Endothelial cell of umbilical vein (primary cell): ENCODE data around the gene ADSL.

Experiments used
- EZH2 ChIP-seq: IDR thresholded peaks from 2 replicates; pipeline ENCODE4 v1.6.1; 2012; ENCODE audit warnings: borderline replicate concordance, low read depth, mild to moderate bottlenecking, moderate library complexity, low read length, inconsistent platforms; ENCODE audit not compliant: severe bottlenecking
- GATA2 ChIP-seq: IDR thresholded peaks from 2 replicates; pipeline ENCODE4 v1.7.0; 2011; ENCODE audit warnings: low read depth, mild to moderate bottlenecking, moderate library complexity, mixed read lengths, low read length; ENCODE audit not compliant: insufficient read length, insufficient read depth
- JUN ChIP-seq: IDR thresholded peaks from 2 replicates; pipeline ENCODE4 v1.6.1; 2011; ENCODE audit warnings: borderline replicate concordance, low read depth; ENCODE audit not compliant: insufficient read length, insufficient read depth
- POLR2A ChIP-seq: IDR thresholded peaks from 2 replicates; pipeline ENCODE4 v1.6.1; 2012; ENCODE audit warnings: low read depth, mild to moderate bottlenecking, control low read depth, low read length
- POLR2AphosphoS5 ChIP-seq: IDR thresholded peaks from 2 replicates; pipeline ENCODE4 v1.6.1; 2012; ENCODE audit warnings: low read depth, mild to moderate bottlenecking, control low read depth, low read length, moderate library complexity; ENCODE audit not compliant: insufficient read depth
- TF ChIP-seq, protein P1 (sequence below), 2 donors: IDR thresholded peaks; 1 replicate in 1 of 2; 2 replicates in 1 of 2; pipeline ENCODE4 v1.5.1; 2011; ENCODE audit warnings: low read length in 2 of 2, mild to moderate bottlenecking in 2 of 2, moderate library complexity in 2 of 2, control low read depth in 1 of 2, inconsistent platforms in 1 of 2, low read depth in 1 of 2; ENCODE audit not compliant: insufficient read depth in 1 of 2; ENCODE audit errors: extremely low read depth in 1 of 2

- TF ChIP-seq POLR2A (no peak), EZH2 (no peak), JUN (no peak), GATA2 (no peak), POLR2AphosphoS5 (no peak)
- TF ChIP-seq, protein P1, sequence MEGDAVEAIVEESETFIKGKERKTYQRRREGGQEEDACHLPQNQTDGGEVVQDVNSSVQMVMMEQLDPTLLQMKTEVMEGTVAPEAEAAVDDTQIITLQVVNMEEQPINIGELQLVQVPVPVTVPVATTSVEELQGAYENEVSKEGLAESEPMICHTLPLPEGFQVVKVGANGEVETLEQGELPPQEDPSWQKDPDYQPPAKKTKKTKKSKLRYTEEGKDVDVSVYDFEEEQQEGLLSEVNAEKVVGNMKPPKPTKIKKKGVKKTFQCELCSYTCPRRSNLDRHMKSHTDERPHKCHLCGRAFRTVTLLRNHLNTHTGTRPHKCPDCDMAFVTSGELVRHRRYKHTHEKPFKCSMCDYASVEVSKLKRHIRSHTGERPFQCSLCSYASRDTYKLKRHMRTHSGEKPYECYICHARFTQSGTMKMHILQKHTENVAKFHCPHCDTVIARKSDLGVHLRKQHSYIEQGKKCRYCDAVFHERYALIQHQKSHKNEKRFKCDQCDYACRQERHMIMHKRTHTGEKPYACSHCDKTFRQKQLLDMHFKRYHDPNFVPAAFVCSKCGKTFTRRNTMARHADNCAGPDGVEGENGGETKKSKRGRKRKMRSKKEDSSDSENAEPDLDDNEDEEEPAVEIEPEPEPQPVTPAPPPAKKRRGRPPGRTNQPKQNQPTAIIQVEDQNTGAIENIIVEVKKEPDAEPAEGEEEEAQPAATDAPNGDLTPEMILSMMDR (IDR thresholded peaks at IDR 0.05; ENCODE audit: extremely low read depth in 1 of 2, insufficient read depth in 1 of 2, low read depth in 1 of 2, low read length in 2 of 2): no peak
These were observed 21.7 kb downstream of the ADSL start for GRCh38 chr22:40368016-40368415.
